ENCODE measurements around the gene SEMA4C. TPM values are rescaled to one million over a fixed set of nuclear protein-coding genes. Genes with fewer than 3 reads are reported as not detected.
A peak's percentile ranks its signal among the peaks of the same experiment; 100 is the strongest.

SEMA4C gene
- total and polyA plus RNA-seq, 2 of the 4 experiments (the other 2 are of a cell fraction), result 15.8 to 24.3 TPM

GRCh38 chr2:96810783-96811192 is 59.1 kb downstream of the SEMA4C start:
- no peak overlapping the region for H3K4ac ChIP-seq (ENCODE audit: low read depth, low read length)
- ATAC-seq (ENCODE audit: low read depth) (no peak), DNase-seq (no peak)
- no peaks in the 10 kb centered on the region for H3K27me3 ChIP-seq (ENCODE audit: control insufficient read depth, insufficient read depth, low read length)
- H3K9me1 ChIP-seq (ENCODE audit: insufficient read depth, low read length), result peaks cover 4% of the 10 kb centered on the region; the same call in 1 of the 2 replicates
- no peak overlapping the region for H3K9ac ChIP-seq (ENCODE audit: low read depth, low read length)
- TF ChIP-seq MAFK (IDR thresholded peaks at IDR 0.05; ENCODE audit: low read depth, low read length) (no peak), CEBPB (IDR thresholded peaks at IDR 0.05; ENCODE audit: low read depth, low read length) (no peak), RAD21 (IDR thresholded peaks at IDR 0.05; ENCODE audit: low read length) (no peak), RFX5 (IDR thresholded peaks at IDR 0.05; ENCODE audit: low read depth, low read length) (no peak), CHD1 (IDR thresholded peaks at IDR 0.05; ENCODE audit: low read depth, low read length) (no peak), ELK1 (IDR thresholded peaks at IDR 0.05; ENCODE audit: borderline replicate concordance, low read depth, low read length) (no peak), RCOR1 (IDR thresholded peaks at IDR 0.05; ENCODE audit: insufficient replicate concordance, low read length) (no peak), MXI1 (IDR thresholded peaks at IDR 0.05; ENCODE audit: borderline replicate concordance, low read depth, low read length) (no peak), MAZ (IDR thresholded peaks at IDR 0.05; ENCODE audit: borderline replicate concordance, low read depth, low read length) (no peak), CTCF (conservative IDR thresholded peaks at IDR 0.05; ENCODE audit: low read depth, low read length) (no peak), USF2 (IDR thresholded peaks at IDR 0.05; ENCODE audit: low read depth, low read length) (no peak), POLR2A (IDR thresholded peaks at IDR 0.05; ENCODE audit: low read depth, low read length) (no peak), NFE2L2 (IDR thresholded peaks at IDR 0.05; ENCODE audit: low read depth, low read length) (no peak), SMC3 (IDR thresholded peaks at IDR 0.05; ENCODE audit: low read depth, low read length) (no peak), FOS (IDR thresholded peaks at IDR 0.05; ENCODE audit: low read depth, low read length) (no peak)
- dilution Hi-C loops (cut with HindIII; ENCODE audit: low sequenced_read_pairs, unreplicated experiment), result no loop called here
- no peak overlapping the region for H4K5ac ChIP-seq (ENCODE audit: low read depth, low read length)
- POLR2A ChIA-PET (ENCODE audit: unreplicated experiment), result no interaction called here
- peak overlapping the region; percentile 39; the same call in 1 of the 2 replicates for H2AK5ac ChIP-seq (ENCODE audit: low read depth, low read length)
- no peak overlapping the region for H3K4me3 ChIP-seq (ENCODE audit: insufficient read depth, low read depth, low read length)
- H2BK15ac ChIP-seq (ENCODE audit: low read depth, low read length), result no peak overlapping the region
- in situ Hi-C loops (cut with MboI; ENCODE audit: low sequenced_read_pairs), result no loop called here
- no peaks in the 10 kb centered on the region for H3K9me3 ChIP-seq (ENCODE audit: control insufficient read depth, insufficient read depth, low read length)
- H4K8ac ChIP-seq (ENCODE audit: low read depth in 2 of 2, low read length in 2 of 2), result no peak overlapping the region
- no peak overlapping the region for H3K23ac ChIP-seq (ENCODE audit: low read depth, low read length)
- no TSS peak for BruUV-seq (replicated peaks)
- H3K79me1 ChIP-seq (ENCODE audit: low read depth in 1 of 2, low read length in 2 of 2), result no peaks in the 10 kb centered on the region
- WGBS, 2 experiments (ENCODE audit: extremely low coverage in 2 of 2, insufficient read length in 1 of 2), result no CpG with 5 or more reads among the region's 5 CpGs
- peaks cover 7% of the 10 kb centered on the region for H3K4me1 ChIP-seq (ENCODE audit: control insufficient read depth, insufficient read depth, low read length)
- no peak overlapping the region for H2BK120ac ChIP-seq (ENCODE audit: low read depth, low read length)
- H2AFZ ChIP-seq (replicated peaks; ENCODE audit: low read length, poor library complexity), result no peak overlapping the region
- 0 out of 2 replicates have a peak, but pooled peaks cover 1% of the 10 kb centered on the region for H3K36me3 ChIP-seq (ENCODE audit: control insufficient read depth, insufficient read depth, low read length)
- H2BK5ac ChIP-seq (ENCODE audit: low read depth, low read length, poor library complexity, severe bottlenecking), result no peak overlapping the region
- no peak overlapping the region for H3K27ac ChIP-seq (ENCODE audit: insufficient read depth, low read length)
- no peak overlapping the region for H3K4me2 ChIP-seq (ENCODE audit: low read depth, low read length)
- no peak overlapping the region for H2BK20ac ChIP-seq (ENCODE audit: low read depth, low read length)
- no peak overlapping the region for H3K14ac ChIP-seq (replicated peaks; ENCODE audit: low read depth, low read length)
- no peak overlapping the region for H3K56ac ChIP-seq (ENCODE audit: extremely low read depth, insufficient read depth, low read length)
- no peak overlapping the region for H3K18ac ChIP-seq (ENCODE audit: low read depth, low read length)
- CTCF ChIA-PET, result interaction anchor here (0.9 kb wide), 1 partner anchor 14 kb away, joined by 3 read pairs; no protein-coding TSS in a partner anchor
- no peak overlapping the region for H4K91ac ChIP-seq (ENCODE audit: insufficient read depth, low read depth, low read length)
- H4K20me1 ChIP-seq (ENCODE audit: insufficient read depth, low read length), result no peaks in the 10 kb centered on the region
- H2AK9ac ChIP-seq (replicated peaks; ENCODE audit: low read depth, low read length, poor library complexity), result no peak overlapping the region
- intact Hi-C loops (cut with micrococcal nuclease), result no loop called here
